Measurements from ENCODE around the gene EAF1.
A peak's percentile ranks its signal among the peaks of the same experiment; 100 is the strongest.
"Not testable (repeated sequence)": the region's sequence is repeated elsewhere in the genome, so short reads cannot be mapped to it uniquely, and the experiment has no call there.

The EAF1 gene

DNA sequence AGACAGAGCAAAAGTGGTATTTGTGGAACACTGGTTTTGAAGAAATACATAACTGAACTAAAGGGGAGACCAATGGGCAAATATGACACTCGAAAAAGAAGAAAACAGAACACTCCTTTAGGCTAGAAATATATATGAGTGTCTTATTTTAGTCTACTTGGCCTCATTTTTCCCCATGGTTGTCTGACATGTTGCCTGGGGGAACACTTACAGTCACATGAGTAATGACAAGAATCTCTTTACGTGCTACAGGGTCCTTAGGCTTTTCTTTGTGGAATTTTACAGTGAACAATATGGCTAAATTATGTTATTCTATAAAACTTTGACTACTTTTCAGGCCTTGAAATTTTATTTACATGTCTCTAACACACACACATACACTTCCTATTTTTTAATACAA, 17.6 kb upstream of the EAF1 start:
- H3K36me3 ChIP-seq (ENCODE audit: insufficient read depth, low read length), result peaks cover 19% of the 10 kb centered on the region
- H3K4me3 ChIP-seq (ENCODE audit: low read depth in 1 of 2, low read length in 2 of 2), result no peak overlapping the region
- no peak overlapping the region for H3K27ac ChIP-seq (ENCODE audit: low read depth, low read length)

DNA sequence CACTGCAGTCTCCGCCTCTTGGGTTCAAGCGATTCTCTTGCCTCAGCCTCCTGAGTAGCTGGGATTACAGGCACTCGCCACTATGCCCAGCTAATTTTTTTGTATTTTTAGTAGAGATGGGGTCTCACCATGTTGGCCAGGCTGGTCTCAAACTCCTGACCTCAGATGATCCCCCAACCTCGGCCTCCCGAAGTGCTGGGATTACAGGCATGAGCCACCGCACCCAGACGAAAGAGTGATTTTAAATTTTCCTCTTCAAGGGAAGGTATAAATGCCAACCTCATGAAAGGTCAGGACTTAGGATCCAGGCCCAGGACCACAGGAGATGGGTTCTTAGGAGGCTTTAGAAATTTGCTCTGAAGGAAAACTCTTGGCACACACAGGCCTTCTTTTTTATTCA, 16.4 kb upstream of the EAF1 start:
- H3K27ac ChIP-seq (ENCODE audit: low read depth, low read length); H3K27me3 ChIP-seq (ENCODE audit: control insufficient read depth in 1 of 2, insufficient read depth in 2 of 2, low read length in 2 of 2); H3K9me3 ChIP-seq (ENCODE audit: low read length); H3K4me1 ChIP-seq (ENCODE audit: insufficient read depth, low read length); H3K4me3 ChIP-seq (ENCODE audit: low read depth in 1 of 2, low read length in 2 of 2); H3K9ac ChIP-seq (ENCODE audit: low read length): not testable (repeated sequence)
- H3K36me3 ChIP-seq (ENCODE audit: insufficient read depth, low read length), result peaks cover 29% of the 10 kb centered on the region

More for the DNA sequence above, 17.6 kb upstream of the EAF1 start:
- no peaks in the 10 kb centered on the region for H3K27me3 ChIP-seq (ENCODE audit: control insufficient read depth in 1 of 2, insufficient read depth in 2 of 2, low read length in 2 of 2)
- H3K9ac ChIP-seq (ENCODE audit: low read length), result no peak overlapping the region
- no peaks in the 10 kb centered on the region for H3K9me3 ChIP-seq (ENCODE audit: low read length)
- no peaks in the 10 kb centered on the region for H3K4me1 ChIP-seq (ENCODE audit: insufficient read depth, low read length)

DNA sequence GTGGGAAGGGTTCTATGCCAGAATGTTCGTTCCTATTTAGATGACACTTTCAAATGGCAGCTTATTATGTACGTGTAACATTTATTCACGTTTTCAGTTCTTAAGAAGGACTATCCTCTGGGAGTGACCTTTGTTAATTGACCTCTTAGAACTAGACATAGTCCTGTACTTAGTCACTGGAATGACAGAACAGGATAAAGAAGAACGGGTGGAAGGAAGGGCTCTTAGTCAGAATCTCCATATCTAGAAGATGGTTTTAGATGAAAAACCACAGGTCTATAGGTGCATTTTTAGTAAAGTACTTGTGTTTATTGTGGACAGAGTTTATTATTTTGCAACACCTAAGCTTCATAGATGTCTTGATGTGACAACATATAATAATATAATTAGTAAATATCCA, 6.5 kb upstream of the EAF1 start:
- H3K36me3 ChIP-seq (ENCODE audit: insufficient read depth, low read length), result peaks cover 25% of the 10 kb centered on the region
- no peaks in the 10 kb centered on the region for H3K4me1 ChIP-seq (ENCODE audit: insufficient read depth, low read length)
- no peak overlapping the region for H3K4me3 ChIP-seq (ENCODE audit: low read depth in 1 of 2, low read length in 2 of 2)
- no peak overlapping the region for H3K9ac ChIP-seq (ENCODE audit: low read length)
- no peaks in the 10 kb centered on the region for H3K9me3 ChIP-seq (ENCODE audit: low read length)
- no peaks in the 10 kb centered on the region for H3K27me3 ChIP-seq (ENCODE audit: control insufficient read depth in 1 of 2, insufficient read depth in 2 of 2, low read length in 2 of 2)
- no peak overlapping the region for H3K27ac ChIP-seq (ENCODE audit: low read depth, low read length)

DNA sequence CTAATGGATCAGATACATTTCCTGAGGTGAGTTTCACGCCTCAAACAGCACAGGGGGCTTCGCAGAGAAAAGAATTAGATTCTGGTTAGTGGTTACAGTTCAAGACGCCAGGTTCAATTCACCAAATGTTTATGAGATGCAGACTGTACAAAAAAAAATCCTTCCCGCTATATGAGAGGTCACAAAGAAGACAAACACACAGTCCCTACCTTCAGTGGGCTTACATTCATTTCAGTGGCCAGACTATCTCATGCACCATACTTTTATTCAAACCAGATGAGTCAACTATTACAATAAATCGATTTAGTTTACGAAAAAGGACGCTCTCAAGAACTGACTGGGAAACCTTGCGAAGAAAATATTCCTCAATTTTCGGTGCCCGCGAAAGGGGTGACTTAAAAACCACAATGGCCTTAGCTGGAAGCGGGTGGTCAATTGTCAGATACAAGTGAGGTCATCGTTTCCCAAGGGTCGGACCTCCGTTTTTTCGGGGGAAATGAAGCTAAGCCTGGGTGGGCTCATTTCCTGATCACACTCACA, 749 bp upstream of the EAF1 start:
- Histone ChIP-seq H3K36me3 (ENCODE audit: insufficient read depth, low read length) (peaks cover 11% of the 10 kb centered on the region), H3K4me1 (ENCODE audit: insufficient read depth, low read length) (peaks cover 8% of the 10 kb centered on the region), H3K27ac (ENCODE audit: low read depth, low read length) (peak overlapping the region; percentile 78), H3K27me3 (ENCODE audit: control insufficient read depth in 1 of 2, insufficient read depth in 2 of 2, low read length in 2 of 2) (no peaks in the 10 kb centered on the region), H3K4me3 (ENCODE audit: low read depth in 1 of 2, low read length in 2 of 2) (peak overlapping the region; percentile 96 to 98), H3K9ac (ENCODE audit: low read length) (peak overlapping the region; percentile 80), H3K9me3 (ENCODE audit: low read length) (no peaks in the 10 kb centered on the region)

DNA sequence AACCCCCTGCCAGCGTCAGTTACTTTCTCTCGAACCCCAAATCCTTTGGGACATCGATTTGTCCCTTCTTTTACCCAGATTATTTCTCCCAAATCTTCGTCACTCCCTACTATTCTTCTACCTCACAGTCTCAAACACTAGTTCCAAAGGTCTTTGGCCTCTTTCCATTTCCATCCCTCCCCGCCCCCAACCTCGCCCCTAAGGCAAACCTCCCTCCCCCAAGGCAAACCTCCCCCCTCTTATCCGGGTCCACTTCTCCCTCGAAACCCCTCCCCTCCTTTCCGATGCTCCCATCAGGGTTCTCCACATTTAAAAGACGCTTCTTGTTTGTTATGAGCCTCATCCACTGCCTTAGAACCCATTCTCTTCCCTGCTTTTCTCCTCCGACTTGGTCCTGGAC, 583 bp downstream of the EAF1 start:
- peak overlapping the region; percentile 78 for H3K27ac ChIP-seq (ENCODE audit: low read depth, low read length)
- H3K4me3 ChIP-seq (ENCODE audit: low read depth in 1 of 2, low read length in 2 of 2), result peak overlapping the region; percentile 96 to 98
- H3K9ac ChIP-seq (ENCODE audit: low read length), result peak overlapping the region; percentile 80
- no peaks in the 10 kb centered on the region for H3K27me3 ChIP-seq (ENCODE audit: control insufficient read depth in 1 of 2, insufficient read depth in 2 of 2, low read length in 2 of 2)
- peaks cover 8% of the 10 kb centered on the region for H3K4me1 ChIP-seq (ENCODE audit: insufficient read depth, low read length)
- no peaks in the 10 kb centered on the region for H3K9me3 ChIP-seq (ENCODE audit: low read length)
- H3K36me3 ChIP-seq (ENCODE audit: insufficient read depth, low read length), result peaks cover 18% of the 10 kb centered on the region

DNA sequence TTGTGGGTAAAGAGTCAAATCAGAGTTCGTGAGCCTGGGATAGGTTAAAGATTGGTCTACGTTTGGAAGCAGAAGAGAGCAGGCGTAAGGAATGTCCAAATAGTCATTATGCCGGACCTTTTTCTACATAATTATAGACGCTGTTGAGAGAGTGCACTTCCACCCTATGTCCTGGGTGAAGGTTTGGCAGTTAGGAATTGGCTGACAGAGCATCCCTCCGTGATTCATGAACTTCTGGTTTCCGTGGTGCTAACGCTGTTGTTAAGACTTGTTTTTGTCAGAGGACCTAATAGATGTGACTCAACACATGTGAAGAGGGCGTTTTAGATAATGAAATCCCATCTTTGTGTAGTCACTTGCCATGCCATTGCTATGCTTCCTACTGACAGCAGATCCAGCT, 1.1 kb downstream of the EAF1 start:
- peaks cover 23% of the 10 kb centered on the region for H3K36me3 ChIP-seq (ENCODE audit: insufficient read depth, low read length)
- no peak overlapping the region for H3K27ac ChIP-seq (ENCODE audit: low read depth, low read length)
- no peaks in the 10 kb centered on the region for H3K9me3 ChIP-seq (ENCODE audit: low read length)
- H3K4me3 ChIP-seq (ENCODE audit: low read depth in 1 of 2, low read length in 2 of 2), result peak overlapping the region in 1 of 2 donors; percentile 98
- H3K27me3 ChIP-seq (ENCODE audit: control insufficient read depth in 1 of 2, insufficient read depth in 2 of 2, low read length in 2 of 2), result no peaks in the 10 kb centered on the region
- H3K4me1 ChIP-seq (ENCODE audit: insufficient read depth, low read length), result peaks cover 8% of the 10 kb centered on the region
- peak overlapping the region; percentile 80 for H3K9ac ChIP-seq (ENCODE audit: low read length)

DNA sequence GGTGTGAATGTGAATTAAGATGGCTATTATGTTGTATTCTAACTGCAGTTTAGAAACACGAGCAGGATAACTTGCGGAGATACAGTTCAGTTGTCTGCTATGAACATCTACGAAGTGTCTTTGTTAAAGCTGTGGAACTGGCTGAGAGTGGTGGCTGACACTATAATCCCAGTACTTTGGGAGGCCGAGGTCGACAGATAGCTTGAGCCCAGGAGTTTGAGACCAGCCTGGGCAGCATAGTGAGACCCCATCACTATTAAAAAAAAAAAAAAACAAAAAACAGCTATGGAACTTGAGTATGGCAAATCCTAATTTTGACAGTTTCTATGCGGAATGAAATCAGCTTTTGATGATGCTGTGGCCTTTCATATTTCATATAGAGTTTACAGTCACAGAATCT, 1.7 kb downstream of the EAF1 start:
- H3K27ac ChIP-seq (ENCODE audit: low read depth, low read length), result no peak overlapping the region
- H3K27me3 ChIP-seq (ENCODE audit: control insufficient read depth in 1 of 2, insufficient read depth in 2 of 2, low read length in 2 of 2), result no peaks in the 10 kb centered on the region
- H3K4me3 ChIP-seq (ENCODE audit: low read depth in 1 of 2, low read length in 2 of 2), result peak overlapping the region in 1 of 2 donors; percentile 98
- H3K9me3 ChIP-seq (ENCODE audit: low read length), result no peaks in the 10 kb centered on the region
- H3K4me1 ChIP-seq (ENCODE audit: insufficient read depth, low read length), result peaks cover 8% of the 10 kb centered on the region
- peaks cover 27% of the 10 kb centered on the region for H3K36me3 ChIP-seq (ENCODE audit: insufficient read depth, low read length)
- no peak overlapping the region for H3K9ac ChIP-seq (ENCODE audit: low read length)

DNA sequence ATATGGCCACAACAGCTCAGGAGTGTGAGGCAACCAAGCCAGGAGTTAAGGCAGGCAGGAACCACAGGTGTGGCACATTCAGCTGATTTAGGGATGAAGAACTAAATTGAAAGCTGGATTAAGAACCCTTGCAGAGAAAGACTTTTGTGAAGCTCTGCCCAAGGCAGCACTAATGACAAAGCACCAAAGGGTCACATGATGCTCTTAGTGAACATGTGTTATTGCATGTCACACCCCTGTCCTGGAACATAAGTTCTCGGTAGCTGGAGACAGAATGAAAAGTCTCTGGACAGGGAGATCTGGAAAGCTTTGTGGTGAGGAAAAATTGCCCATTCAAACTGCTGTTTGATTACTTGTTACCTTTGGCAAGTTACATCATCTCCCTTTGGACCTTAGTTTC, 3.2 kb downstream of the EAF1 start:
- H3K27me3 ChIP-seq (ENCODE audit: control insufficient read depth in 1 of 2, insufficient read depth in 2 of 2, low read length in 2 of 2), result no peaks in the 10 kb centered on the region
- H3K36me3 ChIP-seq (ENCODE audit: insufficient read depth, low read length), result peaks cover 41% of the 10 kb centered on the region
- H3K9ac ChIP-seq (ENCODE audit: low read length), result no peak overlapping the region
- no peak overlapping the region for H3K4me3 ChIP-seq (ENCODE audit: low read depth in 1 of 2, low read length in 2 of 2)
- H3K4me1 ChIP-seq (ENCODE audit: insufficient read depth, low read length), result peaks cover 8% of the 10 kb centered on the region
- no peak overlapping the region for H3K27ac ChIP-seq (ENCODE audit: low read depth, low read length)
- H3K9me3 ChIP-seq (ENCODE audit: low read length), result no peaks in the 10 kb centered on the region

DNA sequence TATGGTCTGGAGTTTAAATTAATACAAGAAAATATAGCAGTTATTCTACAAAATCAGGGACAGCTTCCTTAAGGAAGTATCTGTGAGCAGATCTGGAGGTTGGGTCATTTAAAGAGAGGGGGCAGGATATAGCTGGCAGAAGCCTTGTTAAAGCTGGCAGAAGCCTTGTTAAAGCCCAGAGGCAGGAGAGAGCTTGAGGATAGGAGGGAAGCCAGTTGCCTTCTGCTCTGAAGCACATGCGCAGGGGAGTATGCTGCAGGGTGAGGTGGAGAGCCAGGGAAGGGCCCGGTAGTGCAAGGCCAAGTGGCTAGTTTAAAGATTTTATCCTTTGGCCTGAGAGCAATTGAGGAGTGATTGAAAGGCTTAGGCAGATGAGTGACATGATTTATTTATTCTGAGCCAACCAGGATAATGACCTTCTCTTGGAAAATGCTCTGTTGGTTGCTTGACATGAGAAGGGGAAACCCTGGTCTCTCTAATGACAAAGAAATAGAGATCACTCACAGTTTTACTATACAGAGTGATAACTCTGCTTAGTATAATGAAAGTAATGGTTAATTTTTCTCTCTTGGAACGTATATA, 3.9 kb downstream of the EAF1 start:
- H3K9ac ChIP-seq (ENCODE audit: low read length), result no peak overlapping the region
- no peak overlapping the region for H3K4me3 ChIP-seq (ENCODE audit: low read depth in 1 of 2, low read length in 2 of 2)

DNA sequence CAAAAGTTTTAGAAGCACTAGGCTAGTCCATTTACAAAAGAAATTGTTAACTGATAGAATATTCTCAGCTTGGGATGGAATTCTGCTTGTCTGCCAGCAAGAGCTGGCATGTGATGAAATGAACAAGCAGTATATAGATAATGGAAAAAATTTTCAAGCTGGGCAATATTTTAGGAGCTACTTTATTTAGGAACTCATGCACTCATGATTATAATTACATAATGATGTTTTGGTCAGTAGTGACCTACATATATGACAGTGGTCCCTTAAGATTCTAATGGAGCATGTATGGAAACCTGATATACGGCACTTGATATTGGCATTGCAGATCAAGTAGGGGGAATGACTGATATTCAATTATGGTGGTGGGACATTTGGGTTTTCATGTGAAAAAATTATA, 6.1 kb downstream of the EAF1 start:
- Histone ChIP-seq H3K9me3 (ENCODE audit: low read length) (no peaks in the 10 kb centered on the region), H3K27me3 (ENCODE audit: control insufficient read depth in 1 of 2, insufficient read depth in 2 of 2, low read length in 2 of 2) (no peaks in the 10 kb centered on the region), H3K4me1 (ENCODE audit: insufficient read depth, low read length) (no peaks in the 10 kb centered on the region), H3K9ac (ENCODE audit: low read length) (no peak overlapping the region), H3K27ac (ENCODE audit: low read depth, low read length) (no peak overlapping the region), H3K36me3 (ENCODE audit: insufficient read depth, low read length) (peaks cover 64% of the 10 kb centered on the region), H3K4me3 (ENCODE audit: low read depth in 1 of 2, low read length in 2 of 2) (no peak overlapping the region)

More for the DNA sequence above, 3.9 kb downstream of the EAF1 start:
- no peaks in the 10 kb centered on the region for H3K27me3 ChIP-seq (ENCODE audit: control insufficient read depth in 1 of 2, insufficient read depth in 2 of 2, low read length in 2 of 2)
- no peak overlapping the region for H3K27ac ChIP-seq (ENCODE audit: low read depth, low read length)
- H3K4me1 ChIP-seq (ENCODE audit: insufficient read depth, low read length), result peaks cover 6% of the 10 kb centered on the region
- peaks cover 48% of the 10 kb centered on the region for H3K36me3 ChIP-seq (ENCODE audit: insufficient read depth, low read length)
- no peaks in the 10 kb centered on the region for H3K9me3 ChIP-seq (ENCODE audit: low read length)

DNA sequence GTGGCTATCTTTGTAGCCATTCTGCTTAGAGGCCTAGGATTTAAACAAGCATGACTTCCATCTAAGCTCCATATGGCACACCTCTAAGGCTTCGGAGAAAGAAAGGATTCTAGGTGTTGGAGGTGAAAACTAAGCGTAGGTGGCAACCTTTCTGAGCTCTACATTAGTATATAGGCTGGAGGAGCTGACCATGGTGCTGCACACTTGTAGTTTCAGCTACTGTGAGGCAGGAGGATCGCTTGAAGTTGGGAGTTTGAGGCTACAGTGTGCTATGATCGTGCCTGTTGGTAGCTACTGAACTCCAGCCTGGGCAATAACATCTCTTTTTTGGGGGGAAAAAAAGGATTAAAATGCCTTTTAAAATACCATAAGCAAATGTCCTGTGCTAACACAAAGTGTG, 7.4 kb downstream of the EAF1 start:
- Histone ChIP-seq H3K27me3 (ENCODE audit: control insufficient read depth in 1 of 2, insufficient read depth in 2 of 2, low read length in 2 of 2) (no peaks in the 10 kb centered on the region), H3K9me3 (ENCODE audit: low read length) (no peaks in the 10 kb centered on the region), H3K9ac (ENCODE audit: low read length) (no peak overlapping the region), H3K4me3 (ENCODE audit: low read depth in 1 of 2, low read length in 2 of 2) (no peak overlapping the region), H3K27ac (ENCODE audit: low read depth, low read length) (no peak overlapping the region), H3K36me3 (ENCODE audit: insufficient read depth, low read length) (peaks cover 76% of the 10 kb centered on the region), H3K4me1 (ENCODE audit: insufficient read depth, low read length) (no peaks in the 10 kb centered on the region)

DNA sequence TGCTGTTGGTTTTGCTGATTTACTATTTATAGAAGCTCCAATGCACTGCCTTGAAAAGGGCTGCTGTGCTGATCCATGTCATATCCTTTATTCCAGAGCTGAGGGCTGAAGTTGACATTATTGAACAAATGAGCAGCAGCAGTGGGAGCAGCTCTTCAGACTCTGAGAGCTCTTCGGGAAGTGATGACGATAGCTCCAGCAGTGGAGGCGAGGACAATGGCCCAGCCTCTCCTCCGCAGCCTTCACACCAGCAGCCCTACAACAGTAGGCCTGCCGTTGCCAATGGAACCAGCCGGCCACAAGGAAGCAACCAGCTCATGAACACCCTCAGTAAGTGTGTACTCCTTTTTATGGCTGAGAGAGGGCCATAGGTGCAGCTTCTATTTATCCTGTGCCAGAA, 8.8 kb downstream of the EAF1 start:
- H3K27me3 ChIP-seq (ENCODE audit: control insufficient read depth in 1 of 2, insufficient read depth in 2 of 2, low read length in 2 of 2), result no peaks in the 10 kb centered on the region
- no peak overlapping the region for H3K4me3 ChIP-seq (ENCODE audit: low read depth in 1 of 2, low read length in 2 of 2)
- H3K9me3 ChIP-seq (ENCODE audit: low read length), result no peaks in the 10 kb centered on the region
- H3K4me1 ChIP-seq (ENCODE audit: insufficient read depth, low read length), result no peaks in the 10 kb centered on the region
- no peak overlapping the region for H3K9ac ChIP-seq (ENCODE audit: low read length)
- H3K36me3 ChIP-seq (ENCODE audit: insufficient read depth, low read length), result peaks cover 77% of the 10 kb centered on the region
- H3K27ac ChIP-seq (ENCODE audit: low read depth, low read length), result no peak overlapping the region

All from muscle layer of colon (tissue), 2 donors.